ENCODE data around the gene DUSP8. TPM values are rescaled to one million over a fixed set of nuclear protein-coding genes. Genes with fewer than 3 reads are reported as not detected.

Gene DUSP8
- total RNA-seq, 1 donor from 2014 or later, result 1.2 TPM

DNA sequence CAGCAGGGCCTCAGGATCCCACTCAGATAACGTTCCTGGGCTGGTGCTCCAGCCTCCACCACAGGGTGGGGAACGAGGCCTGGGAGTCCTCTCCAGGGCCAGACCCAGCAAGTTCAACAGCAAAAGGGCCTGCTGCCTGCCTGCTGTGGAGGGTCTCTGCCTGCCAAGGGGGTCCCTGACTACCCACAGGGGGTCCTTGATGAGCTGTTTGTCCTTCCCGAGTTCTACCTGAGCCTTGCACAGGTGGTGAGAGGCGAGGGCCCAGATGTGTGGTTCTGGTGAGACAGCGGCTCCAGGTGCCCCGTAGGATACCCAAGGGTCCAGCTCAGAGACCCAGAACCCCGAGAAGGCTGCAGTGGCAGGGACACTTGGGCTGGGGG is 4.4 kb downstream of the DUSP8 start:
- DNase-seq (ENCODE audit: low spot score), result no peak
- H3K27me3 Mint-ChIP-seq (ENCODE audit: low read depth), result peaks cover 13% of the 10 kb centered on the region
- H3K9me3 Mint-ChIP-seq, result no peaks in the 10 kb centered on the region
- no peaks in the 10 kb centered on the region for H3K36me3 Mint-ChIP-seq (ENCODE audit: low read depth)
- H3K27ac Mint-ChIP-seq, result no peak overlapping the region
- H3K4me1 Mint-ChIP-seq (ENCODE audit: low read depth), result no peaks in the 10 kb centered on the region
- intact Hi-C loops (cut with micrococcal nuclease), result no loop called here
- H3K4me3 Mint-ChIP-seq (ENCODE audit: low read depth), result no peak overlapping the region

- no peaks in the 10 kb centered on the region for H3K4me1 Mint-ChIP-seq (ENCODE audit: low read depth)
- intact Hi-C loops (cut with micrococcal nuclease), result no loop called here
- no peaks in the 10 kb centered on the region for H3K9me3 Mint-ChIP-seq
- H3K4me3 Mint-ChIP-seq (ENCODE audit: low read depth), result no peak overlapping the region
- H3K36me3 Mint-ChIP-seq (ENCODE audit: low read depth), result no peaks in the 10 kb centered on the region
- H3K27ac Mint-ChIP-seq, result no peak overlapping the region
- no peak for DNase-seq (ENCODE audit: low spot score)
- H3K27me3 Mint-ChIP-seq (ENCODE audit: low read depth), result peaks cover 13% of the 10 kb centered on the region
Measured at GRCh38 chr11:1567052-1567720, 4.9 kb downstream of the DUSP8 start.

- H3K27ac Mint-ChIP-seq, result no peak overlapping the region
- peaks cover 13% of the 10 kb centered on the region for H3K27me3 Mint-ChIP-seq (ENCODE audit: low read depth)
- no peaks in the 10 kb centered on the region for H3K36me3 Mint-ChIP-seq (ENCODE audit: low read depth)
- no peaks in the 10 kb centered on the region for H3K9me3 Mint-ChIP-seq
- no peak for DNase-seq (ENCODE audit: low spot score)
- no peak overlapping the region for H3K4me3 Mint-ChIP-seq (ENCODE audit: low read depth)
- H3K4me1 Mint-ChIP-seq (ENCODE audit: low read depth), result no peaks in the 10 kb centered on the region
- intact Hi-C loops (cut with micrococcal nuclease), result no loop called here
Measured at GRCh38 chr11:1566381-1567051, 5.6 kb downstream of the DUSP8 start.

- intact Hi-C loops (cut with micrococcal nuclease), result no loop called here
Measured at GRCh38 chr11:1565904-1566247, 6.2 kb downstream of the DUSP8 start.

DNA sequence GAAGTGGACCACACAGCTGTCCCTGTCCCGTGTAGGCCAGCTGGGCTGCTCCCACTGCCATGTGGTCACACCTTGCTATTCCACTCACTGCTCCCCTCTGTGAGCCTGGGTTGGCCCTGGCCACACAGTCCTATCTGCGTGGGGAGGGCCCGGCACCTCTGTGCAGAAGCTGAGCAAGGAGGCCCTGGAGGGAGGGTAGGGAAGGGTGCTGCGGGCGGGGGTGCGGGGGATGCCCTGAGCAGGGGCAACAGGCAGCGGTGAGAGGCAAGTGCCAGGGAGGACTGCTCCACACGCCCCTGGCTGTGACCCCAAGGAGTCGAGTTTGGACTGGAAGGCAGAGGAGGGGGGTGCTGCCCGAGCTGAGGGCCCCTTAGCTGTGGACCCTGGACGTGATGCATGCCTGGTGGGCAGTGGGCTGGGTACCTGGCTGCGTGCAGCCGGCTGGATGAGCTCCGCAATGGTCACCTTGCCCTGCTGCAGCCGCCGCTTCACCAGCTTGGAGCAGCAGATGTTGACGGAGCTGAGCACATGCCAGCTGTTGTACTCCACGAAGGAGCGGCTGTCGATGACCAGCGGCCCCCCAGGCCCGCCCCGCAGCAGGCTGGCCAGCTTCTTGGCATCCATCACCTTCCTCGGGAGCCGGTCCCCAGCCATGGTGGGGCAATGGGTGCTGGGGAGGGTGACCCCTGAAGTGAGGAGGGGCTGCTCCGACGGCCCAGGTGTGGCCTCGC is 6.7 kb downstream of the DUSP8 start:
- Mint-ChIP-seq H3K36me3 (ENCODE audit: low read depth) (no peaks in the 10 kb centered on the region), H3K4me1 (ENCODE audit: low read depth) (no peaks in the 10 kb centered on the region), H3K27ac (no peak overlapping the region), H3K4me3 (ENCODE audit: low read depth) (no peak overlapping the region), H3K9me3 (no peaks in the 10 kb centered on the region), H3K27me3 (ENCODE audit: low read depth) (peaks cover 8% of the 10 kb centered on the region)
- intact Hi-C loops (cut with micrococcal nuclease), result no loop called here
- no peak for DNase-seq (ENCODE audit: low spot score)

More at GRCh38 chr11:1565904-1566247, 6.2 kb downstream of the DUSP8 start:
- no peaks in the 10 kb centered on the region for H3K9me3 Mint-ChIP-seq
- no peaks in the 10 kb centered on the region for H3K4me1 Mint-ChIP-seq (ENCODE audit: low read depth)
- H3K27me3 Mint-ChIP-seq (ENCODE audit: low read depth), result peaks cover 12% of the 10 kb centered on the region
- DNase-seq (ENCODE audit: low spot score), result no peak
- no peak overlapping the region for H3K27ac Mint-ChIP-seq
- H3K4me3 Mint-ChIP-seq (ENCODE audit: low read depth), result no peak overlapping the region
- no peaks in the 10 kb centered on the region for H3K36me3 Mint-ChIP-seq (ENCODE audit: low read depth)

DNA sequence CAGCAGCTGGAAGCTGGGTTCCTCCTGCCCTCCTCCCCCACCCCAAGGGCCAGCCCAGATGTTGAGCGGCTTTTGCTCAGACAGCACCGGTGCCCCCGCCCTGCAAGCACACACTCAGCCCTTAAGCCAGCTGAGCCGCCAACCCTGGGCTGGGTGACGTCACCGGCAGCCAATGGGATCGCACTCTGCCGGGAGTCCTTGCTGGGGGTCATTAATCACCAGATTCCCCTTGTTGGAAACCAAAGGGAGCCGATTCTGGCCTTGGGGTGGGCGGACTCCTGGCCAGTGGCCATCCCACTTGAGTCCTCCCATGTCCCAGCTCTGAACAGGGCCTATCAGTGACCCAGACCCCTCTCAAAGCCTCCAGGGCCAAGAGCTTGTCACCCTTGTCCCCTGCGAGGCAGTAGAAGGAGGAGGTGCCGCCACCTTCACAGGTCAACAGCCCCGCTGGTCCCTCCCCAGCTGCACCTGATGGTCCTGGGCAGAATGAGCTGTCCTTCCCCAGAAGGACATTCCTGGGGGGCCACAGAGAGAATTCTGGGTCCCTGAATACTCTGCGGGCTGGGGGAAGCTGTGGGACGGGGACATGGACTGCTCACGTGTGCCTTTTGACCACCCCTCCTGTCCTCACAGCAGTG is 7.4 kb downstream of the DUSP8 start:
- intact Hi-C loops (cut with micrococcal nuclease), result no loop called here
- Mint-ChIP-seq H3K4me1 (ENCODE audit: low read depth) (no peaks in the 10 kb centered on the region), H3K9me3 (no peaks in the 10 kb centered on the region), H3K27me3 (ENCODE audit: low read depth) (peaks cover 5% of the 10 kb centered on the region), H3K36me3 (ENCODE audit: low read depth) (no peaks in the 10 kb centered on the region), H3K27ac (no peak overlapping the region), H3K4me3 (ENCODE audit: low read depth) (no peak overlapping the region)
- no peak for DNase-seq (ENCODE audit: low spot score)

- Mint-ChIP-seq H3K36me3 (ENCODE audit: low read depth) (no peaks in the 10 kb centered on the region), H3K27ac (no peak overlapping the region), H3K4me1 (ENCODE audit: low read depth) (no peaks in the 10 kb centered on the region), H3K27me3 (ENCODE audit: low read depth) (no peaks in the 10 kb centered on the region), H3K4me3 (ENCODE audit: low read depth) (no peak overlapping the region), H3K9me3 (no peaks in the 10 kb centered on the region)
- intact Hi-C loops (cut with micrococcal nuclease), result no loop called here
- DNase-seq (ENCODE audit: low spot score), result no peak
Measured at GRCh38 chr11:1563697-1564534, 8.2 kb downstream of the DUSP8 start.

GRCh38 chr11:1563149-1563638 is 8.9 kb downstream of the DUSP8 start:
- no peaks in the 10 kb centered on the region for H3K4me1 Mint-ChIP-seq (ENCODE audit: low read depth)
- no peaks in the 10 kb centered on the region for H3K27me3 Mint-ChIP-seq (ENCODE audit: low read depth)
- no peak overlapping the region for H3K27ac Mint-ChIP-seq
- no peaks in the 10 kb centered on the region for H3K36me3 Mint-ChIP-seq (ENCODE audit: low read depth)
- DNase-seq (ENCODE audit: low spot score), result no peak
- no peaks in the 10 kb centered on the region for H3K9me3 Mint-ChIP-seq
- intact Hi-C loops (cut with micrococcal nuclease), result no loop called here
- no peak overlapping the region for H3K4me3 Mint-ChIP-seq (ENCODE audit: low read depth)

DNA sequence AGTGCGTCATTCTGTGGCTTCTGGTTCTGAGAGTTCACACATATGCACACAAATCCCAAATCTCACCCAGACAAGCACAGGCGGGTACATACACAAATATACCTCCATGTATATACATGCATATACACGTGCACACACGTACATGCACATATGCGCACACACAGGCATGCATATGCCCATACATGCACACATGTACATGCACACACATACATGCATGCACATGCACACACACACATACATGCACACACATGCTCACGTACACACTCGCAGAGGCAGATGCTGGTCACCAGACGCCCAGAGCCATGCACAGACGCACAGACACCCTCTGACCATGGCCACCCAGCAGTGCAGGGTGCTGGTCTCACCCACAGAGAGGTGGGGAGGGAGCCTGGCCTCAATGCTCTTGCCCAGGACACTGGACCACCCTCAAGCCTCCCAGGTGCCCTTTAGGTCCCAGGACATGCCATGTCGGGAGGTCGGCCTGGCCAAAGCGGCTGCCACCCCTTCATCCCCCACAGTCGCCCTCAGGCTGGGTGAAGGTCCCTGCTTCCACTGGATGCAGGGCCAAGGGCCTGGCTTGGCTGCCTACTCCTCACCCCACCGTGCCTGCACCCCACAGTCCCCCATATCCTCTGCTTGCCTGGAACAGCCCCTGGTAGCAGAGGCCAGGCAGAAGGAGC is 9.5 kb downstream of the DUSP8 start:
- no peak overlapping the region for H3K4me3 Mint-ChIP-seq (ENCODE audit: low read depth)
- H3K4me1 Mint-ChIP-seq (ENCODE audit: low read depth), result no peaks in the 10 kb centered on the region
- intact Hi-C loops (cut with micrococcal nuclease), result no loop called here
- no peaks in the 10 kb centered on the region for H3K27me3 Mint-ChIP-seq (ENCODE audit: low read depth)
- H3K36me3 Mint-ChIP-seq (ENCODE audit: low read depth), result no peaks in the 10 kb centered on the region
- no peaks in the 10 kb centered on the region for H3K9me3 Mint-ChIP-seq
- DNase-seq (ENCODE audit: low spot score), result no peak
- no peak overlapping the region for H3K27ac Mint-ChIP-seq

- no peak overlapping the region for H3K27ac Mint-ChIP-seq
- no peak for DNase-seq (ENCODE audit: low spot score)
- H3K4me1 Mint-ChIP-seq (ENCODE audit: low read depth), result no peaks in the 10 kb centered on the region
- intact Hi-C loops (cut with micrococcal nuclease), result no loop called here
- no peaks in the 10 kb centered on the region for H3K9me3 Mint-ChIP-seq
- H3K36me3 Mint-ChIP-seq (ENCODE audit: low read depth), result no peaks in the 10 kb centered on the region
- no peak overlapping the region for H3K4me3 Mint-ChIP-seq (ENCODE audit: low read depth)
- no peaks in the 10 kb centered on the region for H3K27me3 Mint-ChIP-seq (ENCODE audit: low read depth)
Measured at GRCh38 chr11:1561955-1562354, 10.1 kb downstream of the DUSP8 start.

DNA sequence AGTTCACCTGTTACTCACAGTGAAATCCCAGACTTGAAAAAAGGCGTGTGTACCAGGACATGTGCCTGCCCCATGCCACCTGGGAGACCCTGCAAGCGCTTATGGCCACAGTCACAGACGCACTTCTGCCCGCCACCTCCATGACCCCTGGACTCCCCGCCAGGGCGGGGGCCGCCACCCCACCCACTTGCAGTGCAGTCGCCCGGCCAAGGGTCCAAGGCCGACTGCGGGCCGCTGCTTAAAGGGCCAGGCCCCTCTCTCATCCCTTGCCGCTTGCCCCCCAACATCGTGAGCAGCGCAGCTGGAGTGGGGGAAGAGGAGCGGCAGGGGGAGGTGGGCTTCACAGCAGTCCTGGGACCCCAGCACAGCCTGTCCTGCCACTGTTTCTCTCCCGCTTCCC is 10.8 kb downstream of the DUSP8 start:
- no peak overlapping the region for H3K4me3 Mint-ChIP-seq (ENCODE audit: low read depth)
- no peaks in the 10 kb centered on the region for H3K4me1 Mint-ChIP-seq (ENCODE audit: low read depth)
- no peaks in the 10 kb centered on the region for H3K36me3 Mint-ChIP-seq (ENCODE audit: low read depth)
- no peak for DNase-seq (ENCODE audit: low spot score)
- H3K9me3 Mint-ChIP-seq, result no peaks in the 10 kb centered on the region
- H3K27me3 Mint-ChIP-seq (ENCODE audit: low read depth), result no peaks in the 10 kb centered on the region
- intact Hi-C loops (cut with micrococcal nuclease), result no loop called here
- H3K27ac Mint-ChIP-seq, result no peak overlapping the region

Data from activated T-helper 2 cell treated with anti-CD3 and anti-CD28 coated beads, Interferon-gamma antibody, Interleukin-2, Interleukin-4, amounts not matched to agents 10 μg/mL and 5 μg/mL and 100 μg/mL, durations not matched to agents 14 hours and 24 hours and 36 hours (primary cell).